ENCODE measurements around the gene CCDC68.
"Not testable (repeated sequence)": the region's sequence is repeated elsewhere in the genome, so short reads cannot be mapped to it uniquely, and the experiment has no call there.

Gene CCDC68

DNA sequence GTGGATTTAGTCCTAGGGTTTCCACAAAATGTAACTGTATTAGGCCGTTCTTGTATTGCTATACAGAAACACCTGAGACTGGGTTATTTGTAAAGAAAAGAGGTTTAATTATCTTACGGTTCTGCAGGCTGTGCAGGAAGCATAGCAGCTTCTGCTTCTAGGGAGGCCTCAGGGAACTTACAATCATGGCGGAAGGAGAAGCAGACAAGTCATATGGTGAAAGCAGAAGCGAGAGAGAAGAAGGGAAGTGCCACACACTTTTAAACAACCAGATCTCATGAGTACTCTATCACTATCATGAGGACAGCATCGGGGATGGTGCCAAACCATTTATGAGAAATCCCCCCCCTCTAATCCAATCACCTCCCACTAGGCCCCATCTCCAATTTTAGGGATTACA lies 9.5 kb upstream of the CCDC68 start:
- no peaks in the 10 kb centered on the region for H3K79me2 ChIP-seq (ENCODE audit: insufficient read depth, low read length)
- no peak for TF ChIP-seq CTCF (conservative IDR thresholded peaks at IDR 0.05; ENCODE audit: low read length)
- TF ChIP-seq EZH2phosphoT487 (IDR thresholded peaks at IDR 0.05; ENCODE audit: borderline replicate concordance) = no peak
- H3K36me3 ChIP-seq (ENCODE audit: insufficient read depth, low read length) = no peaks in the 10 kb centered on the region
- H3K9me2 ChIP-seq (replicated peaks; ENCODE audit: low read depth, low read length) = no peaks in the 10 kb centered on the region
- H4K20me1 ChIP-seq (ENCODE audit: insufficient read depth, low read length, poor library complexity, severe bottlenecking) = no peaks in the 10 kb centered on the region
- H3K4me1 ChIP-seq (ENCODE audit: insufficient read depth, low read length, poor library complexity, severe bottlenecking) = no peaks in the 10 kb centered on the region
- no peak overlapping the region for H2AFZ ChIP-seq (ENCODE audit: low read length)
- H3K9me3 ChIP-seq (ENCODE audit: insufficient read depth, low read depth, low read length) = no peaks in the 10 kb centered on the region
- no peak overlapping the region for H3K9ac ChIP-seq (ENCODE audit: low read depth, low read length, poor library complexity, severe bottlenecking)
- H3K27me3 ChIP-seq (ENCODE audit: insufficient read depth, low read length, poor library complexity, severe bottlenecking) = no peaks in the 10 kb centered on the region
- H3K4me3 ChIP-seq (ENCODE audit: low read length, poor library complexity, severe bottlenecking) = no peak overlapping the region
- H3K4me2 ChIP-seq (ENCODE audit: low read depth, low read length, poor library complexity, severe bottlenecking) = no peak overlapping the region
- H3F3A ChIP-seq (ENCODE audit: low read depth) = no peaks in the 10 kb centered on the region

GRCh38 chr18:54968237-54968636 lies 9.0 kb upstream of the CCDC68 start:
- not testable (repeated sequence) for H3K9ac ChIP-seq (ENCODE audit: low read depth, low read length, poor library complexity, severe bottlenecking); H4K20me1 ChIP-seq (ENCODE audit: insufficient read depth, low read length, poor library complexity, severe bottlenecking); H3K27me3 ChIP-seq (ENCODE audit: insufficient read depth, low read length, poor library complexity, severe bottlenecking); H3K36me3 ChIP-seq (ENCODE audit: insufficient read depth, low read length); H3K79me2 ChIP-seq (ENCODE audit: insufficient read depth, low read length); H3K9me2 ChIP-seq (replicated peaks; ENCODE audit: low read depth, low read length); H2AFZ ChIP-seq (ENCODE audit: low read length); H3K4me2 ChIP-seq (ENCODE audit: low read depth, low read length, poor library complexity, severe bottlenecking); H3K4me3 ChIP-seq (ENCODE audit: low read length, poor library complexity, severe bottlenecking); H3K9me3 ChIP-seq (ENCODE audit: insufficient read depth, low read depth, low read length); H3K4me1 ChIP-seq (ENCODE audit: insufficient read depth, low read length, poor library complexity, severe bottlenecking); H3F3A ChIP-seq (ENCODE audit: low read depth)

DNA sequence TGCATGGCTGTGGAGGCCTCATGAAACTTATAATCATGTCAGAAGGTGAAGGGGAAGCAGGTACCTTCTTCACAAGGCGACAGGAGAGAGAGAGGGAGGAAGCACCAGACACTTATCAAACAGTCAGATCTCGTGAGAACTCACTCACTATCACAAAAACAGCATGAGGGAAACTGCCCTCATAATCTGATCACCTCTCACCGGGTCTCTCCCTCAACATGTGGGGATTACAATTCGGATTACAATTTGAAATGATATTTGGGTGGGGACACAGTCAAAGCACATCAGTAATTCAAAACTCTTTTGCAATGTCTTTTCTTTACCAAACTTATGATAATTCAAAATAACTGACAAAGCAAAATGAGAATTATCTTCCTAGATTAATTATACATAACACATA lies 8.5 kb upstream of the CCDC68 start:
- no peaks in the 10 kb centered on the region for H3K9me2 ChIP-seq (replicated peaks; ENCODE audit: low read depth, low read length)
- H3K9ac ChIP-seq (ENCODE audit: low read depth, low read length, poor library complexity, severe bottlenecking) = no peak overlapping the region
- H3K4me2 ChIP-seq (ENCODE audit: low read depth, low read length, poor library complexity, severe bottlenecking) = no peak overlapping the region
- no peaks in the 10 kb centered on the region for H3F3A ChIP-seq (ENCODE audit: low read depth)
- no peaks in the 10 kb centered on the region for H4K20me1 ChIP-seq (ENCODE audit: insufficient read depth, low read length, poor library complexity, severe bottlenecking)
- no peak for TF ChIP-seq CTCF (conservative IDR thresholded peaks at IDR 0.05; ENCODE audit: low read length)
- no peak for TF ChIP-seq EZH2phosphoT487 (IDR thresholded peaks at IDR 0.05; ENCODE audit: borderline replicate concordance)
- no peak overlapping the region for H3K4me3 ChIP-seq (ENCODE audit: low read length, poor library complexity, severe bottlenecking)
- H3K9me3 ChIP-seq (ENCODE audit: insufficient read depth, low read depth, low read length) = no peaks in the 10 kb centered on the region
- no peaks in the 10 kb centered on the region for H3K27me3 ChIP-seq (ENCODE audit: insufficient read depth, low read length, poor library complexity, severe bottlenecking)
- H3K4me1 ChIP-seq (ENCODE audit: insufficient read depth, low read length, poor library complexity, severe bottlenecking) = no peaks in the 10 kb centered on the region
- no peak overlapping the region for H2AFZ ChIP-seq (ENCODE audit: low read length)
- no peaks in the 10 kb centered on the region for H3K36me3 ChIP-seq (ENCODE audit: insufficient read depth, low read length)
- H3K79me2 ChIP-seq (ENCODE audit: insufficient read depth, low read length) = no peaks in the 10 kb centered on the region

DNA sequence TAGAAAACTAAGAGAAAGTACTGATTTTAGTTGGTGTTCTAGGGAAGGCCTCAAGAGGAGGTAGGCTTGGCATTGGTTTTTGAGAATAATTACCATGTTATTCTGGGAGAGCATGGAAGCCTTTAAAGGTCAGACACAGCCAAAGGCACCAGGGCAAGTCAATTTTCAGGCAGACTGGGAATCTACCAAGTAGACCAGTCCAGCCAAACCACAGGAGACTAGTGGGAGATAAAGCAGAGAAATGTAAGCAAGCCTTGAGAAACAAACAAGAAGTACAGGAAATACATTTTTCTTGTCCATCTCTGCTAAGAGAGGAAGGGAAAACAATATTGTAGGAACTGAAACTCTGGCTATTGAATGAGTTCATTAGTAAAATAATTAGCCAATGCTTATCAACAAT lies 5.5 kb upstream of the CCDC68 start:
- Histone ChIP-seq H3F3A (ENCODE audit: low read depth) (no peaks in the 10 kb centered on the region), H3K36me3 (ENCODE audit: insufficient read depth, low read length) (no peaks in the 10 kb centered on the region), H4K20me1 (ENCODE audit: insufficient read depth, low read length, poor library complexity, severe bottlenecking) (no peaks in the 10 kb centered on the region), H3K4me3 (ENCODE audit: low read length, poor library complexity, severe bottlenecking) (no peak overlapping the region), H3K79me2 (ENCODE audit: insufficient read depth, low read length) (no peaks in the 10 kb centered on the region), H3K4me1 (ENCODE audit: insufficient read depth, low read length, poor library complexity, severe bottlenecking) (no peaks in the 10 kb centered on the region), H3K9ac (ENCODE audit: low read depth, low read length, poor library complexity, severe bottlenecking) (no peak overlapping the region), H3K4me2 (ENCODE audit: low read depth, low read length, poor library complexity, severe bottlenecking) (no peak overlapping the region), H3K27me3 (ENCODE audit: insufficient read depth, low read length, poor library complexity, severe bottlenecking) (no peaks in the 10 kb centered on the region), H2AFZ (ENCODE audit: low read length) (no peak overlapping the region), H3K9me2 (replicated peaks; ENCODE audit: low read depth, low read length) (no peaks in the 10 kb centered on the region), H3K9me3 (ENCODE audit: insufficient read depth, low read depth, low read length) (no peaks in the 10 kb centered on the region)
- TF ChIP-seq EZH2phosphoT487 (IDR thresholded peaks at IDR 0.05; ENCODE audit: borderline replicate concordance) = no peak
- no peak for TF ChIP-seq CTCF (conservative IDR thresholded peaks at IDR 0.05; ENCODE audit: low read length)

All from Loucy (cell line).